SK-N-SH treated with all-trans-retinoic acid at 6 μM for 48 hours (cell line): ENCODE data around the gene ENTREP3.

Experiments
- CREB5 ChIP-seq: fragments of 250-450 bp; sonication (Bioruptor Pico); IDR thresholded peaks from 2 replicates; pipeline ENCODE4 v1.5.1; 2020; ENCODE audit warnings: low read depth, mild to moderate bottlenecking, moderate library complexity
- ISL1 ChIP-seq: fragments of 250-450 bp; sonication (Bioruptor Pico); IDR thresholded peaks from 2 replicates; pipeline ENCODE4 v2.1.2; 2022; ENCODE audit warnings: mild to moderate bottlenecking, moderate library complexity
- PPARA ChIP-seq: fragments of 250-450 bp; sonication (Bioruptor Pico); IDR thresholded peaks from 2 replicates; pipeline ENCODE4 v1.5.0; 2020; ENCODE audit warnings: mild to moderate bottlenecking, borderline replicate concordance
- RARB ChIP-seq: fragments of 250-450 bp; sonication (Bioruptor Pico); IDR thresholded peaks from 2 replicates; pipeline ENCODE4 v1.8.0; 2021; ENCODE audit warnings: mild to moderate bottlenecking, moderate library complexity
- TOX ChIP-seq: fragments of 250-450 bp; sonication (Bioruptor Pico); IDR thresholded peaks from 2 replicates; pipeline ENCODE4 v1.8.0; 2021; ENCODE audit warnings: mild to moderate bottlenecking, moderate library complexity, borderline replicate concordance
- ZC3H10 ChIP-seq: fragments of 250-450 bp; sonication (Bioruptor Pico); IDR thresholded peaks from 2 replicates; pipeline ENCODE4 v1.5.1; 2021; ENCODE audit warnings: mild to moderate bottlenecking, moderate library complexity
- ZFP3 ChIP-seq: fragments of 250-450 bp; sonication (Bioruptor Pico); IDR thresholded peaks from 2 replicates; pipeline ENCODE4 v1.5.0; 2020; ENCODE audit warnings: mild to moderate bottlenecking, moderate library complexity

DNA sequence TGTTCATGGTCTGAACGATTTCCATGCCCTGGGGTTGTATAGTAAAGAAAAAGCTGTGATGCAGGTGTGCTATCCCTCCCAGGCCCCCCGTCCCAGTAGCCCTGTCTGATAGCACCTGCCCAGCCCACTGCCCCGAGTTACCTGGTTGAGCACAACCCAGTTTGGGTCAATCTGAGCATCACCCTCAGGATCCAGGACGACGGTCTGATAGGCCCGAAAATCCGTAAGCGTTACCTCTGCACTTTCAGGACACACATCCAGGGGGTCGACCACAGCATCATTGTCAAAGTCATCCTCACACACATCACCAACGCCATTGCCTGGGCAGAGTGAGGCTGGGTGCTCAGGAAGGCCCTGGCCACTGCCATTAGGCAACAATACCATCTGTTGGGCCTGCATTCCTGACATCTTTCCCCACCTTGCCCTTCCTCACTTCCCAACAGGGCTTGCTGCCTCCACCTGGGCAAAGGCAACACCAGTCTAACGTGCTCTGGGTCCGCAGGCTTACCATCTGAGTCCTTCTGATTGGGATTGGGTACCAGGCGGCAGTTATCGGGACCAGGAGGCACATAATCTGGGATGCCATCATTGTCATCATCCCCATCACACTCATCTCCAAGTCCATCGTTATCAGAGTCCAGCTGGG lies 57.3 kb downstream of the ENTREP3 start:
- TF ChIP-seq PPARA (no peak), ZFP3 (CRISPR knock-in tag) (no peak), ZC3H10 (no peak), CREB5 (CRISPR knock-in tag) (no peak), RARB (CRISPR knock-in tag) (no peak), TOX (no peak), ISL1 (CRISPR knock-in tag) (no peak)
